Tibial artery (tissue), 4 donors: ENCODE data around the gene NFU1.
A peak's percentile ranks its signal among the peaks of the same experiment; 100 is the strongest.

Source experiments
- DNase-seq, 2 donors: peaks; one replicate each; pipeline ENCODE4 v3.0.0-alpha.2; 2019
- H3K27ac ChIP-seq, 2 donors: fragments of 200-600 bp; sonication (generic) in 1 of 2; 1 replicate in 1 of 2; 2 replicates in 1 of 2; pipeline ENCODE4 v1.5.1; 2018 to 2019; ENCODE audit warnings: mild to moderate bottlenecking in 1 of 2
- H3K27me3 ChIP-seq, 2 donors: fragments of 200-600 bp; sonication (generic) in 1 of 2; one replicate each; pipeline versions ENCODE4 v1.5.1 to v1.6.0; 2016 to 2019
- H3K36me3 ChIP-seq, 3 donors: fragments of 200-600 bp; sonication (generic) in 2 of 3; one replicate each; pipeline ENCODE4 v1.5.1; 2016 to 2019; ENCODE audit warnings: mild to moderate bottlenecking in 2 of 3
- H3K4me1 ChIP-seq, 4 donors: fragments of 200-600 bp; sonication (generic) in 2 of 4; 1 replicate in 3 of 4; 2 replicates in 1 of 4; pipeline ENCODE4 v1.5.1; 2016 to 2019
- H3K4me3 ChIP-seq, 2 donors: fragments of 200-600 bp; sonication (generic) in 1 of 2; 1 replicate in 1 of 2; 2 replicates in 1 of 2; pipeline ENCODE4 v1.5.1; 2018 to 2019; ENCODE audit warnings: mild to moderate bottlenecking in 2 of 2
- H3K9me3 ChIP-seq, 3 donors: fragments of 200-600 bp; sonication (generic) in 1 of 3; one replicate each; pipeline ENCODE4 v1.5.1; 2016 to 2019
- CTCF ChIP-seq, 2 experiments: fragments of 200-600 bp in 1 of 2; fragments of 450-650 bp in 1 of 2; IDR thresholded peaks; one replicate each; pipeline ENCODE4 v1.5.1; 2017 to 2019; ENCODE audit warnings: antibody characterized with exemption in 2 of 2, mild to moderate bottlenecking in 1 of 2, moderate library complexity in 1 of 2
- intact Hi-C: fragments of 100-400 bp; cut with DNase I; formaldehyde crosslinking; loops from one replicate; pipeline ENCODE4 v1.15.0; 2023; ENCODE audit warnings: low total_unique reads

Gene NFU1

DNA sequence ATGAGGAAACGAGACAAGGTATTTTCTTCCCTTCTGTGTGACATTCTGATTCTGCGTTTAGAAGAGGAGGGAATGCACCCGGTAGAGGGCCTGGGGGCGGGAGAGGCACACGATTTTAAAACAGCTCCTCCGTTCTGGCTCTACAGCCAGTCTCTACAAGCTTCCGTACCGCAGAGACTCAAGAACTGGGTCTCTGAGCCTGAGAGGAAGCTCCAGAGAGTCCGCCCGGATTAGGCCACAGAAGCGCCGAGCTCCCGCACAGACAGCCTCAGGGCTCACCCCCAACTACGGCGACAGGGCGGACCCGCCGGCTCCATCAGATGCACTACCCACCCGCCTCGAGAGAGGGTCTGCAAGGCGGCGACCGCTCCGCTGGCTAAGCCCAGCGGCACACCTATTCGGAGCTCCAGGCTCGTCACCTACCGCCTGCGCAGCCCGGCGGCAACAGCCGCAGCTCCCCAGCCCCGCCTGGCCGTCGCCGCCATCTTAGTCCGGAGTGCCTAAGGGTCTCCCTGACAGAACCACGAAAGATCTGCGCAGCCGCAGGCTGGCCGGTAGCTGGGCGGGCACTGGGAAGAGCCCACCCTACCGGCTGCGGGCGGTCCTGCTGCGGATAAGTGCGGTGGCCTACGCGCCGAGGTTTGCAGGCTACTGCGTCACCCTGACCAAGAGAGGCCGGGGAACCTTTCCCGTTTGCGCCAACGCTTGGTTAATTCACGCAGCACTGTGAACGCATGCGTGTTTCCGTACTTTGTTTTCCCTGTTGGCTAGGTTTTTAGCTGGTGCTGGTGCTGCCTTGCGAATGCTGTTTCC, at the start of gene NFU1:
Gene NFU1 (minus strand): TSS at position 498 of the 813 bp plus-strand sequence. CDS start 13 bp downstream, at position 485.
- no peaks in the 10 kb centered on the region for H3K27me3 ChIP-seq
- peak within 1 kb of the TSS; percentile 95 to 99 for H3K27ac ChIP-seq
- H3K9me3 ChIP-seq, result no peaks in the 10 kb centered on the region
- H3K4me3 ChIP-seq, result peak within 1 kb of the TSS; percentile 74 to 95
- H3K36me3 ChIP-seq, result no peaks in the 10 kb centered on the region
- peaks cover 0 to 39% (median 12%) of the 10 kb centered on the region in 4 donors for H3K4me1 ChIP-seq
- DNase-seq, result peak; percentile 93 to 96
- peak; percentile 70 to 86 for TF ChIP-seq CTCF (IDR thresholded peaks at IDR 0.05)
- intact Hi-C loops, result loop anchor here (10.0 kb wide), 1 partner anchor 52 kb away; the partner anchor contains the start of gene GFPT1

GRCh38 chr2:69483696-69484095, 46.5 kb upstream of the NFU1 start:
- no peak for DNase-seq

GRCh38 chr2:69483024-69483423, 45.8 kb upstream of the NFU1 start:
- no peaks in the 10 kb centered on the region for H3K4me1 ChIP-seq
- H3K27ac ChIP-seq, result no peak overlapping the region
- no peak for DNase-seq
- H3K4me3 ChIP-seq, result no peak overlapping the region
- no peaks in the 10 kb centered on the region for H3K27me3 ChIP-seq
- H3K36me3 ChIP-seq, result peaks cover 12 to 36% (median 18%) of the 10 kb centered on the region in 3 donors
- no peak for TF ChIP-seq CTCF (IDR thresholded peaks at IDR 0.05)
- H3K9me3 ChIP-seq, result no peaks in the 10 kb centered on the region
- intact Hi-C loops, result no loop called here

More at GRCh38 chr2:69483696-69484095, 46.5 kb upstream of the NFU1 start:
- Histone ChIP-seq H3K4me1 (no peaks in the 10 kb centered on the region), H3K27me3 (no peaks in the 10 kb centered on the region), H3K36me3 (peaks cover 12 to 29% (median 18%) of the 10 kb centered on the region in 3 donors), H3K4me3 (no peak overlapping the region), H3K9me3 (no peaks in the 10 kb centered on the region), H3K27ac (no peak overlapping the region)
- TF ChIP-seq CTCF (IDR thresholded peaks at IDR 0.05), result no peak
- intact Hi-C loops, result no loop called here

- Histone ChIP-seq H3K27ac (no peak overlapping the region), H3K27me3 (no peaks in the 10 kb centered on the region), H3K36me3 (peaks cover 12 to 36% (median 18%) of the 10 kb centered on the region in 3 donors), H3K4me3 (no peak overlapping the region), H3K9me3 (no peaks in the 10 kb centered on the region), H3K4me1 (no peaks in the 10 kb centered on the region)
- no peak for TF ChIP-seq CTCF (IDR thresholded peaks at IDR 0.05)
- DNase-seq, result no peak
- intact Hi-C loops, result no loop called here
Observed at GRCh38 chr2:69482471-69482870, 45.2 kb upstream of the NFU1 start.

- peaks cover 12 to 36% (median 18%) of the 10 kb centered on the region in 3 donors for H3K36me3 ChIP-seq
- H3K27me3 ChIP-seq, result no peaks in the 10 kb centered on the region
- no peak for DNase-seq
- intact Hi-C loops, result no loop called here
- H3K4me1 ChIP-seq, result no peaks in the 10 kb centered on the region
- H3K9me3 ChIP-seq, result no peaks in the 10 kb centered on the region
- H3K27ac ChIP-seq, result no peak overlapping the region
- TF ChIP-seq CTCF (IDR thresholded peaks at IDR 0.05), result no peak
- no peak overlapping the region for H3K4me3 ChIP-seq
Observed at GRCh38 chr2:69481421-69481820, 44.2 kb upstream of the NFU1 start.
